Measurements from ENCODE around the gene RAD51B.
"Not testable (repeated sequence)": the region's sequence is repeated elsewhere in the genome, so short reads cannot be mapped to it uniquely, and the experiment has no call there.

The RAD51B gene

DNA sequence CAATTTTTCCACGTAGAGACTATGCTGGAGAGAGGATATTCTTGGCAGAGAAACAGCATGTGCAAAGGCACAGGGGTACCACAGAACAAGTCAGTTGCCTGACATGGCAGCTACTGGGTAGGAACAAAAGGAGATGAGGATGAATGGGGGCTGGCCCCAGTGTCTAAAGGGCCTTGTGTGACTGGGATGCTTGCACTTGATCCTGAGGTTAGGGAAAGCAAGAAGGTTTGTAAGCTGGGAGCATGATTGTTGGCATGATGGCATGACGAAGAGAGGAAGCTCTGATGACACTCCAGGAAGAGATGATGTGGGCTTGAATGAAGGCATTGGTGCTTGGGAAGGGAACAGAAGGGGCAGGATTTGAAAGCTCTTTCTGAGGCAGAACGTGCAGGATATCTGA, 834.2 kb downstream of the RAD51B start:
- DNase-seq, result no peak

DNA sequence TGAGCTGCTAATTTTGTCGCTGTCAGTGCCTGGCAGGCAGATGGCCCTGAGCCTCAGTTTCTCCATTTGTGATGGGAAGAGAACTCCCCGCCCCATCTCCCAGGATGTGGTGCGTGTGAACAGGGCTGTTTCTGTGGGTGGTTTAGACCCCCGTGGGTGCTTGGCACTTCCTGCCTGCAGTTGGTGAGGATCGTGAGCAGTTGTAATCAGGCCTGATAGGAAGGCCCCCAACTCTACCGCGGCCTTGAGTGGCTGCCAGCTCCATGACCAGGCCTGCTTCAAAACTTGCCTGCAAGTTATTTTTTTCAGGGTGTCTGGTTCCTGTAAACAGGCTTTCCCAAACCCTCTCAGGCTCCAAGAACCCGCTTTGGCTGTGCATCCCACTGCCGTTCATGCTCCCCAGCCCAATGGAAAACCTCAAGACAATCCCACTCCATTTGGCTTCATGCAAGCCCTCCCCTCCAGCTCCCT, 834.9 kb downstream of the RAD51B start:
- DNase-seq, result no peak

- DNase-seq, result no peak
These were observed 835.6 kb downstream of the RAD51B start for GRCh38 chr14:68655021-68655831.

GRCh38 chr14:68655911-68656316, 836.3 kb downstream of the RAD51B start:
- DNase-seq, result no peak

GRCh38 chr14:68656452-68656851, 836.9 kb downstream of the RAD51B start:
- no peak for DNase-seq

GRCh38 chr14:68657300-68658028, 837.9 kb downstream of the RAD51B start:
- no peak for DNase-seq

GRCh38 chr14:68658029-68658509, 838.5 kb downstream of the RAD51B start:
- DNase-seq, result no peak

DNA sequence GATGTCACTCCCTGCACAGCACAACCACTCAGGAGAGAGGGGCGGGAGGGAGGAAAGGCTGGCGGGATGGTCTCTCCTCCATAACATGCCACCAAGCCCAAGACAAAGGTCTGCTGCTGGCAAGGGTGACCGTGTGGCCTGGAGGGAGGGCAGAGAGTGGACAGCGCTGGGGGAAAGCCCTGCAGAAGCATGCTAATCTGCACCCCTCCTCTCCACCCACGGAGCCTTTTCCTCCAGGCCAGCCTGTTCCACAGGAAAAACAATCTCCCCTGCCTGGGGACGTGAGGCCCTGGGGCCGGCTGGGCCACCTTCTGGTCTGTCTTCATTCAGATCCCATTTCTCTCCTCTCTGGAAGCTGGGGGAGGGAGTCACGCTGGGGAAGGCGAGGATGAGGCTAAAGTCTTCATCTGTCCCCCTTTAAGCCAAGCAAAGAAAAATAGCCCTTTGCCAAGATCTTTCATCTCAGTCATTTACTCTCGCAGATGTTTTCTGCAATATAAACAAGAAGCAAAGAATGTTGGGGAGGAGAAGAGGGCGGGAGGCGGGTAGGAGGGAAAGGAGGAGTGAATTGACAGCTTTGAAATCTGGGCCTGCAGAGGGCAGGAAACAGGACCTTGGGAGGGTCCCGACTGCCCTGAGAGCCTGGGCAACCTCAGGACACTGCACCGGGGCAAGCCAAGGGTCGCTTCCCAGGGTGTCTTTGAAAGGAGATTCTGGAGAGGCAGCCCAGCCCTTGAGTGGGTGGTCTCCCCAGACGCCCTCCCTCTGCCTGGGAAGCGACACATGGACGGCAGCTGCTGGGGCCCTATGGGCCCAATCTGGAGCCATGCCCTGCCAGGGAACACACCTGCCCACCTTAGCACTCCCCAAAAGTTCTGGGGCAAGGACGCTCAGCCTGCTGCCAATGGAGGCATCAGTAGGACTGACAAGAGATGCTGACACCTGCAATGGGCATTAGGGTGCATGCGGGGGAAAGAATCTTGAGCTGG, 839.7 kb downstream of the RAD51B start:
- no peak for DNase-seq

- DNase-seq, result no peak
These were observed 840.9 kb downstream of the RAD51B start for GRCh38 chr14:68660495-68660894.

DNA sequence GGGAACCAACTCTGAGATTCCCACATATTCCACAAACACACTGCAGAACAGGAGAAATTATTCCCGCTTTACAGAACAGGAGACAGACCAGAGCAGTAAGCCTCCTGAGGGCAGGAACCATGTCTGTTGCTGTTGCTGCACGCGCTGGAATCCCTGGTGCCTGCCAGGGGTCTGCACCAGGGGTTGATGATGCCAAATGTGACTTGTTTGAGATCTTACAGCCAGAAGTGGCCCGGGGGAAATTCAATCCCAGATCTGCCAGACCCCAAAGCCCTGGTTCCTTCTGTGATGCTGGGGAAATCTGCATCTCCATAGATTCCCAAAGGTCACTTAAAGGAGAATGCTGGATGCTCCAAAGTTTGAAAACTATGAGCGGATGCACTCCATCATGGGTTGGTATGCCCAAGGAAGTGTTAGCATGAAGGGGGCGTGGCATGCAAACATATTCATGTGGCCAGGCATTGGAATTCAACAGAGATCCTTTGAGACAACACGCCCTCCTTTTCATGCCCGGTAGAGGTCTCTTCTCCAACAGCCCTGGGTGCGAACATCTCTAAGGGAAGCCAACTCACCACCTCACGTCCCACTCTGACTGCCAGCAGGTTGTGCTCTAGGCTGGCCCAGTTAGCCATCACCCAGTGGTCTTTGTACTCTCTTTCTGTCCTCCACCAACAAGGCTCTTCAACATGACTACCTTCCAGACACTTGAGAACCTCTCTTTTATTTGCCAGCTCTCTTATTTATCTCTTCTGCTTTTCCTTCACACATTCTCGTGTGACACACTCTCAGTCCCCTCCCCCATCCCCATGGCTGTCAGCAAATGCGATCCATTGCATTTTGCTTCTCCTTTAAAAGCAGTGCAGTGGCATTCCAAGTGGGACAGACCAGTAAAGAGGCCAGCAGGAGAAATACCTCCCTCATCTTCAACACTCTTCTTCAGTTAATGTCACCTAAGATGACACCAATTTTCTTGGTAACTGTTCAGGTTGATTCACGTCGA, 841.9 kb downstream of the RAD51B start:
- no peak for DNase-seq

DNA sequence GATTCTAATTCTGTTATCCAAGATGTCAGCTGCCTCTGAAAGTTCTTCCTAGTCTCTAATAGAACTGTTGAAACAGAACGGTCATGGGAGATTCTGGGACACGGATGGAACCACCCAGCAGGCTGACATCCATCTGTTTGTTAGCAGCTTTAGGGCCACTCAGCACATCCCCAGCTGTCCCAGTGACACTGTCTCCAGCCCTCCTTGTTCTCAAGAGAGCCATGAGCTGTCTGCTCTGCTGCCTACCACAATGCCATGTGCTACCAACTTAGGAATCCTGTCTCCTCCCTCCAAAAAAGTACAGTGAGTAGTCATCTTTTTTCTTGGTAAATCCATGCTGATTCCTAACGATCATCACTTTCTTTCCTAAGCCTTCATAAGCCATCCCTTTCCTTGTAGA, 842.8 kb downstream of the RAD51B start:
- no peak for DNase-seq

DNA sequence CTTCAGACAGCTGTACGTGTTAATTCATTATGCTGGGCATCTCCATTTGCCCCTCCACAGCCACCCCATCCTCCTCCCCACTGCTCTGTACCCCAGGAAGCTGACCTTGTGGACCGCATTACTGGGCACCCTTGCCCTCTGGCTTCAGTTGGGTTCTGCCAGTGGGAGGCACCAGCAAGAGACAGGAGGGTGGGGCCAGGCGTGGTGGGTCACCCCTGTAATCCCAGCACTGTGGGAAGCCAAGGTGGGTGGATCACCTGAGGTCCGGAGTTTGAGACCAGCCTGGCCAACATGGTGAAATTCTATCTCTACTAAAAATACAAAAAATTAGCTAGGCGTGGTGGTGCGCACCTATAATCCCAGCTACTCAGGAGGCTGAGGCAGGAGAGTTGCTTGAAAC, 843.2 kb downstream of the RAD51B start:
- not testable (repeated sequence) for DNase-seq

DNA sequence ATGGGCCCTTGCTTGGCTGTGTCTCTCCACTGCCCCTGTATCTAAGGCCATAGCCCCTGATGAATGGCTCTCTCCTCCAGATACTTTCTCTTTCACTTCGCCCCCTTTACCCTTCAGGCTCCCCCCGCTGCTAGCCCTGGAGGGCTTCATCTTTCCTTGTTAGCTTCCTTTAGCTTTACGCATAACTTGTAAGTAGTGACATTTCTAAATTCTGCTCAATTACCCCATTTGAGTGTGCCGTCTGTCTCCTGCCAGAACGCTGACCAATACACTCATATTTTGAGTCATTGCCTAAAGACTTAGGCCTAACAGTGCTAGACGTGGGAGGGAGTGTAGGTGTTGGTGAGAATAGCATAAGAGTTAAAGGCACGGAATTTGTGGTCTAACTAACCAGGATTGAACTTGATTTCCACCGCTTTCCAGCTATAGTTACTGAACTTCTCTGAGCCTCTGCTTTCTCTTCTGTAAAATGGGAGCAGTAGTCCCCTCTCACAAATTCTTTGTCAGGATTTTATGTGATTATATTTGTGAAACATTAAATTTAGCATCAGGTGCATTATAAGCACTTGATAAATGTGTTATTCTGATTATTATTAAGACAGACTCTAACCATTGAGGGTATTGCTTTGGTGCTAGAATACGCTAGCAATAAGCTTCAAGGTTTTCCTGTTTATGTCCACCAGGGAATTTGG, 844.0 kb downstream of the RAD51B start:
- no peak for DNase-seq

GRCh38 chr14:68664225-68664681, 844.7 kb downstream of the RAD51B start:
- DNase-seq, result no peak

DNA sequence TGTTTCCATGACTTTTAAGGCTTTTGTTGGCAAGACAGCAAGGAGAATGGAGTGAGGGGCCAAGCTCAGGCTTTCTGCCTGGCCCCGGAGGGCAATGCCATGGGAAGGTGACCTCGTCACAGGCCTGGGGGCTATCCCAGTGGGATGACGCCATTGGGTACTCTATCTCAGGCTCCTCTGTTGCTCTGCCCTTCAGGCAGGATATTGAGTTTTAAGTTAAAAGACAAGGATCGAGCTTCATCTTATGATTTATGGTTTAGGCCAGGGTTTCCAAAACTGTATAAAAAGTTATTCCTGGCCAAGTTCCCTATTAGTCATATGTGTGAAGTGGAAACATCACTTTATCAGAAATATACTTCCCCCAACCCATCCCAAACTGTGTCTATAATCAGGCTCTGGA, 845.6 kb downstream of the RAD51B start:
- DNase-seq, result no peak

- no peak for DNase-seq
These were observed 846.2 kb downstream of the RAD51B start for GRCh38 chr14:68665792-68666204.

DNA sequence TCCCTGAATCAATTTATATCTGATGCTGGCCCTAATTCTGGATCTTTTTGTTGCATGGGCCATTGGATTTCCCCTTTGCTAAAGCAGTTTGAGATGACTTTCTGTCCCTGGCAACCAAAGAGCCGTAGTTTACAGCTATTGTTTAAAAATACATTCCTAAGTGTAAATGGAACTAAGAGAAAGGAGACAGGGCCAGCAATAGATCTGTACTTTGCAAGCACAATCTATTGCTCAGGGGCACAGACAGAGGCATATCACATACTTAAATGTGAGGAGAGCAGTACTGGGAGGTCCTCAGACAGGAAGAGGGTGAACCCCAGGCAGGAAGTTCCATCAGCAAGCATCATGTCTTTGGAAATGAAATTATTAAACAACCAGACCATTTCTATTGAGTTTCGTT, 846.7 kb downstream of the RAD51B start:
- DNase-seq, result no peak

- DNase-seq, result no peak
These were observed 847.3 kb downstream of the RAD51B start for GRCh38 chr14:68666899-68667298.

- no peak for DNase-seq
These were observed 847.8 kb downstream of the RAD51B start for GRCh38 chr14:68667313-68667791.

- DNase-seq, result no peak
These were observed 848.4 kb downstream of the RAD51B start for GRCh38 chr14:68668028-68668427.

- no peak for DNase-seq
These were observed 849.0 kb downstream of the RAD51B start for GRCh38 chr14:68668531-68668930.
